ENCODE results near the gene RASAL1. TPM values are rescaled to one million over a fixed set of nuclear protein-coding genes. Genes with fewer than 3 reads are reported as not detected.

The RASAL1 gene
- total RNA-seq, 1 experiment from 2014 or later = not detected

DNA sequence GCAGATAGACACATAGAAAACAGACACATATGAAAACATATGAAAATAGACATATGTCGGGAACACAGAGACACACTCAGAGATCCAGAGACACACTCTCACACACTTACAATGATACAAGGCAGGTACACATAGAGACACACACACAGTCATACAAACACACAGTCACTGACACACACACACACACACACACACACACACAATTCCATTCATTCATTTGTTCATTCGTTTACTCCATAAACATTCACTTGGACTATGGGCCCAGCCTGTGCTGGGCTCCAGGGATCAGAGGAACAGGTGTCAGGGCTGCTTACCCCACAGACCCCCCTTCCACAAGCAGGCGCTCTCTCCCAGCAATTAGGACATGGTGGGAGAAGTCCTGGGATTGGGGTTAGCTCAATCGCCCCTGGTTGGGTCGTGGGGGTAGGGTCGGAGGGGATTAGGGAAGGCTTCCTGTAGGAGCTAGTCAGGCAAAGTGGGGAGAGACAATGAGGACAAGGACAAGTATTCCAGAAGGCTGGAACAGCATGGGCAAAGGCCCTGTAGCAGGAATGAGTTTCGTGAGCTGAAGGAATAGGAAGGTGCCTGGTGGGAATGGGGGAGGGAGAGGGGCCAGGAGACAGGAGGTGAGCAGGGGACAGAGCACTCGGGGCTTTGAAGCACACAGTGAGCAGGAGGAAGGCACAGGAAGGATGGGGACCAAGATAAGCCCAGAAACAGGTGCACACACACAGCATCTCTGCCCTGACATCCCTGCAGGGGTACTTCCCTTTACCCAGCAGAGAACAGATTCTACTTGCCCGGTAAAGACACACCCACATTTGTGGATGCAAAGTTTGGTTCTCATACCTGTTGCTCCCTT, 6.5 kb downstream of the RASAL1 start:
- no TSS peak for BruUV-seq (replicated peaks)
- no peaks in the 10 kb centered on the region for H3K9me3 ChIP-seq
- Mint-ChIP-seq H3K4me1 (ENCODE audit: low read depth, unreplicated experiment) (no peaks in the 10 kb centered on the region), H3K36me3 (ENCODE audit: insufficient read depth, unreplicated experiment) (no peaks in the 10 kb centered on the region), H3K9me3 (ENCODE audit: unreplicated experiment) (no peaks in the 10 kb centered on the region), H3K27me3 (ENCODE audit: insufficient read depth, unreplicated experiment) (peaks cover 10% of the 10 kb centered on the region), H3K4me3 (ENCODE audit: unreplicated experiment) (no peak overlapping the region), H3K27ac (ENCODE audit: unreplicated experiment) (no peak overlapping the region)
- no peak for DNase-seq
- TF ChIP-seq CTCF (IDR thresholded peaks at IDR 0.05; ENCODE audit: insufficient read depth in 1 of 2, low read depth in 1 of 2, low read length in 1 of 2, severe bottlenecking in 1 of 2, unreplicated experiment in 1 of 2) = no peak
- H3K27me3 ChIP-seq (replicated peaks; ENCODE audit: control insufficient read depth, insufficient read depth, low read length) = no peaks in the 10 kb centered on the region
- no peaks in the 10 kb centered on the region for H3K36me3 ChIP-seq (ENCODE audit: control insufficient read depth, insufficient read depth, low read length)
- CTCF ChIA-PET = interaction anchor here (0.8 to 1.5 kb wide), 2 partner anchors 21 to 24 kb away, joined by 3 to 5 read pairs; partner anchors contain the start of gene CFAP73
- intact Hi-C loops (cut with micrococcal nuclease; ENCODE audit: unreplicated experiment) = no loop called here
- POLR2A ChIA-PET = no interaction called here
- no peaks in the 10 kb centered on the region for H3K4me1 ChIP-seq
- H3K4me3 ChIP-seq (ENCODE audit: low read depth, low read length) = no peak overlapping the region

GRCh38 chr12:113127791-113128199, 7.8 kb downstream of the RASAL1 start:
- Mint-ChIP-seq H3K27ac (ENCODE audit: unreplicated experiment) (no peak overlapping the region), H3K27me3 (ENCODE audit: insufficient read depth, unreplicated experiment) (peaks cover 16% of the 10 kb centered on the region), H3K4me1 (ENCODE audit: low read depth, unreplicated experiment) (no peaks in the 10 kb centered on the region), H3K9me3 (ENCODE audit: unreplicated experiment) (peaks cover 6% of the 10 kb centered on the region), H3K36me3 (ENCODE audit: insufficient read depth, unreplicated experiment) (no peaks in the 10 kb centered on the region), H3K4me3 (ENCODE audit: unreplicated experiment) (no peak overlapping the region)
- CTCF ChIA-PET = no interaction called here
- Histone ChIP-seq H3K4me3 (ENCODE audit: low read depth, low read length) (no peak overlapping the region), H3K36me3 (ENCODE audit: control insufficient read depth, insufficient read depth, low read length) (no peaks in the 10 kb centered on the region), H3K9me3 (no peaks in the 10 kb centered on the region), H3K4me1 (no peaks in the 10 kb centered on the region), H3K27me3 (replicated peaks; ENCODE audit: control insufficient read depth, insufficient read depth, low read length) (no peaks in the 10 kb centered on the region)
- TF ChIP-seq CTCF (IDR thresholded peaks at IDR 0.05; ENCODE audit: insufficient read depth in 1 of 2, low read depth in 1 of 2, low read length in 1 of 2, severe bottlenecking in 1 of 2, unreplicated experiment in 1 of 2) = no peak
- DNase-seq = no peak
- intact Hi-C loops (cut with micrococcal nuclease; ENCODE audit: unreplicated experiment) = no loop called here
- no TSS peak for BruUV-seq (replicated peaks)
- POLR2A ChIA-PET = no interaction called here

DNA sequence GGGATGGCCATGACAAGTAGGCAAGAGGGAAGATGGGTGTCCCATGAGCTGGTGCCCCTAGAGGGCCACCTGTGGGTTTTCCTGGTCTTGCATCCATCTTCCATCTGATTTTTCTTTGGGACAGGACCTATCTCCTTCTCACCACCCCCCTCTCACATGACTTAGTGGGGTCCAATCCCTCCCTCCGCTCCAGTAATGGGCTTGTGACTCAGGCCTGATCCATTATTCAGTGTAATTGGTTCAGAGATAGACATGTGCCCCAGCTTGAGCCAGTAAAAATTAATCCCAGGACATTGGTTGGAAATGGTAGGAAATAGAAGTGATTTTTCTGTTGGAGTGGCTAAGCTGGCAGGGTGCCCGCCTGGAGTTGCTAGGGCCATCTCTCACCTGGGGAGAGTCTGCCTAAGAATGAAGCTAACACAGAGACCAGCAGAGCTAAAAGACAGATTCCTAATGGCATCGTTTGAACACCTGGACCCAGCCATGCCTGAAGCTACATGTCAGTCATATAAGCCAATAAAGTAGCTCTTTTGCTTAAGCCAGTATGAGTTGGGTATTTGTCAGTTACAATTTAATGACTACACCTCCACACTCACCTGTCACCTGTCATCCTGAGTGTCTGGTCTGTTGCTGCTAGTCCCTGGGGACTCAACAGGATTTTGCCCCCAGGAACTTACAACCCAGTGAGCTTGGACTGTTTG, 14.7 kb downstream of the RASAL1 start:
- no peak for DNase-seq
- Mint-ChIP-seq H3K27me3 (ENCODE audit: insufficient read depth, unreplicated experiment) (peaks cover 15% of the 10 kb centered on the region), H3K4me3 (ENCODE audit: unreplicated experiment) (no peak overlapping the region), H3K4me1 (ENCODE audit: low read depth, unreplicated experiment) (no peaks in the 10 kb centered on the region), H3K9me3 (ENCODE audit: unreplicated experiment) (peaks cover 9% of the 10 kb centered on the region), H3K27ac (ENCODE audit: unreplicated experiment) (no peak overlapping the region), H3K36me3 (ENCODE audit: insufficient read depth, unreplicated experiment) (no peaks in the 10 kb centered on the region)
- Histone ChIP-seq H3K4me3 (ENCODE audit: low read depth, low read length) (no peak overlapping the region), H3K9me3 (no peaks in the 10 kb centered on the region), H3K36me3 (ENCODE audit: control insufficient read depth, insufficient read depth, low read length) (no peaks in the 10 kb centered on the region), H3K4me1 (no peaks in the 10 kb centered on the region), H3K27me3 (replicated peaks; ENCODE audit: control insufficient read depth, insufficient read depth, low read length) (no peaks in the 10 kb centered on the region)
- POLR2A ChIA-PET = no interaction called here
- no TSS peak for BruUV-seq (replicated peaks)
- intact Hi-C loops (cut with micrococcal nuclease; ENCODE audit: unreplicated experiment) = no loop called here
- TF ChIP-seq CTCF (IDR thresholded peaks at IDR 0.05; ENCODE audit: insufficient read depth in 1 of 2, low read depth in 1 of 2, low read length in 1 of 2, severe bottlenecking in 1 of 2, unreplicated experiment in 1 of 2) = no peak
- CTCF ChIA-PET = interaction anchor here (0.8 to 1.1 kb wide), 2 partner anchors 11 to 32 kb away, joined by 3 read pairs; no protein-coding TSS in a partner anchor

Data from Caco-2 (cell line).